T-helper 22 cell (primary cell): ENCODE measurements around the gene PSMG3.

Experiments used
- DNase-seq: peaks from one replicate; pipeline ENCODE4 v3.0.0-alpha.2; 2020; ENCODE audit warnings: low read depth

PSMG3 gene

DNA sequence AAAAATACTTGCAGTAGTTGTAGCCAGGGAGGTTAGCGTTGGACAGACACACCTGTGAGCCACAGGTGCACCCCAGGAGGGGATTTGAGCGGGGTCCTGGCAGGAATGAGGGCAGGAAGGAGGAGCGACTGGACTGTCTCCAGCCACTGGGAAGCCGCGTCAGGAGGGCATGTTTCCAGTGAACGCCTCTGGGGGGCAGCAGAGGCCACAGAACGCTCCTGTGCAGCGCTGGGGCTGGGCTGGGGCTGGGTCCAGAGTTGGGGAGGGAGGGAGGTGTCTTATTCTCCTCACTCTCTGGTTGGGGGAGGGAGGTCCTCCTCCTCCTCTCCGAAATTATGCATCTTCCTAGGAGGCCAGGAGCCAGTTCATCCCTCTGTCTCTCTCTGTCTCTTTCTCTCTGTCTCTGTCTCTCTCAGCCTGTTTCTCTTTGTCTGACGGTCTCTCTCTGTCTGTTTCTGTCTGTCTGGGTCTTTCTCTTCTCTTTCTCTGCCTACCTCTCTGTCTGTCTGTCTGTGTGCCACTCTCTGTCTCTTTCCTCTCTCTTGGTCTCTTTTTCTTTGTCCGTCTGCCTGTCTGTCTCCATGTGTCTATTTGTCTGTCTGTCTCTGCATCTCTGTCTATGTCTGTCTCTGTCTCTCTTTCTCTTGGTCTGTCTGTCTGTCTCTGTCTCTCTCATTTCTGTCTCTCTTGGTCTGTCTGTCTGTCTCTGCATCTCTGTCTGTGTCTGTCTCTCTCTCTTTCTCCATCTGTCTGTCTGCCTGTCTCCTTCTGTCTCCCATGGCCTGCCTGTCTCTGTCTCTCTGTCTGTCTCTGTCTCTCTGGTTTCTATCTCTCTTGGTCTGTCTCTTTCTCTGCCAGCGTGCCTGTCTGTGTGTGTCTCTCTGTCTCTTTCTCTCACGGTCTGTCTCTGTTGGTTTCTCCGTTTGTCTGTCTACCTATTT, 9.9 kb upstream of the PSMG3 start:
- DNase-seq: peak; percentile 31

DNA sequence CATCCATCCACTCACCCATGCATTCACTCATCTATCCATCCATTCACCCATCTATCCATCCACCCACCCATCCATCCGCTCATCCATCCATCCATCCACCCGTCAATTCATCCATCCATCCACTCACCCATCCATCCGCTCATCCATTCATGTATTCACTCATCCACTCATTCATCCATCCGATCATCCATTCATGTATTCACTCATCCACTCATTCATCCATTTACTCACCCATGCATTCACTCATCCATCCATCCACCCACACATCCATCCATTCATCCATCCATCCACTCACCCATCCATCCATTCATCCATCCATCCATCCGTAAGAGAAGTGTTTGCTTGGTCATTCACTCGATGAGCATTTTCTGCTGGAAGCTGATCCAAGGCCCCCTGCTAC, 8.7 kb upstream of the PSMG3 start:
- DNase-seq: no peak

DNA sequence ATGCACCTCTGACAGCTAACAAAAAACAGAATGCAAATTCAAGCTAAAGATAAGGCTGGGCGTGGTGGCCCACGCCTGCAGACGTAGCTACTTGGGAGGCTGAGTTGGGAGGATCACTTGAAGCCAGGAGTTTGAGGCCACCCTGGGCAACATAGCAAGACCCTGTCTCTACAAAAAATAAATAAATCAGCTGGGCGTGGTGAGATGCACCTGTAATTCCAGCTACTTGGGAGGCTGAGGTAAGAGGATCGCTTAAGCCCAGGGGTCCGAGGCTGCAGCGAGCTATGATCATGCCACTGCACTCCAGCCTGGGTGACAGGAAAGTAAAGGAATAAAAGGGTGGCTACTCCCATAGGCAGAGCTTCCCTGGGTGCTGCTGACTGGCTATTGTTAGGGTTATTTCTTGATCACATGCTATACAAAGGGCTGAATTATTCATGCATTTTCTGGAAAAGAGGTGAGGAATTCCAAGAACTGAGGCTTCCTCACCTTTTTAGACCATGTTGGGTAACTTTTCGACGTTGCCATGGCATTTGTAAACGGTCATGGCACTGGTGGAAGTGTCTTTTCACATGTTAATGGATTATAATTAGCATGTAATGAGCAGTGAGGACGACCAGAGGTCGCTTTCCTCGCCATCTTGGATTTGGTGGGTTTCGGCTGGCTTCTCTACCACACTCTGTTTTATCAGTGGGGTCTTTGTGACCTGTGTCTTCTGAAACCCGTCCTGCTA, 6.9 kb upstream of the PSMG3 start:
- DNase-seq: no peak

DNA sequence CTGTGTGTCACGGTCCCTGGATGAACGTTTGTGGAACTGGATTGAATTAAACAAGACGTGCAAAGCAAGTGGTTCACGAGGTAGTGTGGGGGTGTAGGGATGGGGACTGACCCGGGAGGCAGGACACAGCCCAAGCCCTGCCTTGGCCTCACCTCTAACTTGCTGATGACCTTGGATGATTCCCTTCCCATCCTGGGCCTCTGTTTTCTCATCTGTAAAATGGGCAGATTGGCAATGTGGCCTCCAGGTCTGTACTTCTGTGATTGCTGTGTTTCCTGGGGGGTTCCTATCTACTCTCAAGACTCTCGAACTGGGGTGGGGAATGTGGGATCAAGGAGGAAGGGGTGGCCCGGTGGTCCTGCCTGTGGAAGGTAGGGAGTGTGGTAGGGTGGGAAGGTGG, 6.0 kb upstream of the PSMG3 start:
- no peak for DNase-seq

DNA sequence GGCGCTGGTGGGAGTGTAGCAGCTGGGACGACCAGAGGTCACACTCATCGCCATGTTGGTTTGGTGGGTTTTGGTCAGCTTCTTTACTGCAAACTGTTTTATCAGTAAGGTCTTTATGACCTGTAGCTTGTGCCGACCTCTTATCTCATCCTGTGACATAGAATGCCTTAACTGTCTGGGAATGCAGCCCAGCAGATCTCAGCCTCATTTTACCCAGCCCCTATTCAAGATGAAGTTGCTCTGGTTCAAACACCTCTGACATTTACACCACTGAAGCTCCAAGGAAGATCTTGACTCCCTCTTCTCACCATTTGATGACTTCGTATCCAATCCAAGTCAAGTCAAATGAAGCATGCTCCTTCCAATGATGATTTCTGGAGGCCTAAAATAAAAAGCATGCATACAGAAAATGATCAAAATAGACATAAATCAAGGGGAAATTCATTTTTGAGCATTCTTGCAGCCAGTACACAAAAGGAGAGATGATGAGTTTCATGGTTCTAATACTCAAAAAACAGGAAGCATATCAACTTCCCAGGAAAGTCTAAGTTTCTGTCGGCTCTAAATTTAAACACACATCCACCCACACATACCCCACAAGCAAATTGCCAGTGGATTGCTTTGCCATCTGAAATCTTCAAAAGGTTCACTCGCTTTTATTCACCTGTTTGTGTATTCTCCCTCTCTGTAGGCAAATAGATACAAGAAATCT, 2.4 kb upstream of the PSMG3 start:
- no peak for DNase-seq

DNA sequence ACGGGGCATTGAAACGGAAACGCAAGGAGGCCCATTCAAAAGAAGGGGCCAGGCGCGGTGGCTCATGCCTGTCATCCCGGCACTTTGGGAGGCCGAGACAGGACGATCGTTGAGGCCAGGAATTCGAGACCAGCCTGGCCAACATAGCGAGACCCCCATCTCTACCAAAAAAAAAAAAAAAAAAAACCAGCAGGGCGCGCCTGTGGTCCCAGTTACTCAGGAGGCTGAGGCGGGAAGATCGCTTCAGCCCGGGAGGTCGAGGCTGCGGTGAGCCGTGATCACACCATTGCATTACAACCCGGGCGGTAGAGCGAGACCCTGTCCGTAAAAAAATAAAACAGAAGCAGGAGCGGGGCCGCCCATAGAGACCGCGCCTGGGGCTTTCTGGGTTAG, 396 bp downstream of the PSMG3 start:
- no peak for DNase-seq

DNA sequence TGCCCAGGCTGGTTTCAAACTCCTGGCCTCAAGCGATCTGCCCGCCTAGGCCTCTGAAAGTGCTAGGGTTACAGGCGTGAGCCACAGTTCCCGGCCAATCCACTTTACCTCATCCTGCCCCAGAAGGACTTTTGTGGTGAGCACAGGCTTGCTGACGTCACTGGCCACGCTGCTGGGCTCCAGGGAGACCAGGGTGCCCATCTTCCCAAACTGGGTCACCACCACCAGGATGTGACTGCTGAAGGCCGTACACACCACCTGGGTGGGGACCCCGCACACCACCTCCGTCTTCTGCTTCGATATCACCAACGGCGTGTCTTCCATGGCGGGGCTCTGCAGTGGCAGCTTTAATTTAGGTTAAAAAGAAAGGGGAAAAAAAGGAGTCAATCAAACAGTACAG, 816 bp downstream of the PSMG3 start:
- DNase-seq: peak; percentile 31

DNA sequence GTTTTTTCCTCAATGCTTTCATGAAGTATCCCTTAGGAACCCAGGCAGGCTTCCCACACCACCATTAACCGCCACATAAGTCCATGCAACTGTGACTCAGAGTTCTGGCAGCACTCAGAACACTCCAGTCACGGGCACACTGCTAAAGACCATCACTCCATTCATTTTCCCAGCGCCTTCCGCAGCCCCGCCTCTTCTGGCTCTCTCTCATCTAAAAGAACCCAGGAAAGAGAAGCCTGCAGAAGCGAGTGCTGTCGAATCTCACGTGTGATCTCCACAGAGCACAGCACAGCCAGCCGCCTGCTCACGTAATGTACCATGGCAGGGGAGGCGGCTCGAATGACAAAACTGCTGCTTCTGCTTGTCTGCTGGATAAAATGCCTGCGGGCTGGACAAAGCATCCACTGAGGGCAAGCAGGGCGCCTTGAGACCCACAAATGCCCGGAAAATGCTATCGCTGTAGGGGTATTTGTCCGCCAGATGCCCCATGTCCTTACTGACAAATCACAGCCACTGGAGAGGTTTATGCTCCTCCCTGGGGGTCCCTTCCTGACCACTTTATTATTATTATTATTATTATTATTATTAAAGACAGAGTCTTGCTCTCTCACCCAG, 1.8 kb downstream of the PSMG3 start:
- DNase-seq: no peak

DNA sequence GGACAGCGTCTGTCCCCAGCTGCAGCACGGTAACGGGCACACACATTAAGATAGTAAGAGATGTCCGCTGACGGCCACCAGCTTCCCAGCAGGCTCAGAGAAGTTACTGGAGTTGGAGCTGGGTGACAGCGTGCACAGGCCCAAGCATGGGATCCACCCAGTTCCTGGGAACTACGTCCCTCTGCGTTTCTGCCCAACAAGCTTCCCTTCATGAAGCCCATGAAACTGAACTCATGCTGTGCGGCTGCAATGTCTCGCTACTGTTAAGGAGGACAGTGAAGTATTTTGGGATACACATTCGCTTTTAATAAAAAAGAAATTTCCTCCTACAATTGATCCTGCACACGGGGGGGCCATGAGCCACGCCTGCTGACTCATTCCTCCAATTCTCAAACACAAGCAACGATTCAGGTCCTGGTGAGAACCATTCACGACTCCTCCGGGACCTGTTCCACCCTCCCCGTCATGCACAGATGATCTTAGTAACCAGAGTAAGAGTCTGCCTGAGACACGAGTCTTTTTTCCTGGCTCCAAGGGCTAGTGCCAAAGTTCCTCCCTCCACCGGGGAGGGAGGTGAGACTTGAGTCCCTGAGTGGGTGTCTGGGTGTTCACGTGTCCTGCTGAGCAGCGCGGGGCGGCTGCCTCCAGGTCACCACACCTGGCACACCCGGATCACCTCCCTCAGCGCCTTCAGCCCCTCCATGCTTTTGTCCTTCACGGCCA, 2.6 kb downstream of the PSMG3 start:
- no peak for DNase-seq

DNA sequence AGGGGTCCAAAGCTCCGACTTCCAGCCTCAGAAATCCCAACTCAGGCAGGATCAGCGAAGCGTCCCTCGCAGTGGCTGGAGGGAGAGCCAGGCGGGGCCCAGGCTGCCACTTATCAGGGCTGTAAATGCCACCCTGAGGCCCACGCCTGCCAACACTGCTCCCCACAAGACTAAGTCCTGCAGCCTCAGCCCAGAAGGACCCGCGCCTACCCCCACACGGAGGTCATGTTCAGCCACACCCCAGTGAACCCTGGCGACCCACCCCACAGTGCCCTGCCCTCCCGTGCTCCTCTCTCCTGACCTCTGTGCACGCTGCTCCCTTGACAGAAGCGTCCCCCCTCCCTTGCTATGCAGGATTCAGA, 3.2 kb downstream of the PSMG3 start:
- DNase-seq: no peak

DNA sequence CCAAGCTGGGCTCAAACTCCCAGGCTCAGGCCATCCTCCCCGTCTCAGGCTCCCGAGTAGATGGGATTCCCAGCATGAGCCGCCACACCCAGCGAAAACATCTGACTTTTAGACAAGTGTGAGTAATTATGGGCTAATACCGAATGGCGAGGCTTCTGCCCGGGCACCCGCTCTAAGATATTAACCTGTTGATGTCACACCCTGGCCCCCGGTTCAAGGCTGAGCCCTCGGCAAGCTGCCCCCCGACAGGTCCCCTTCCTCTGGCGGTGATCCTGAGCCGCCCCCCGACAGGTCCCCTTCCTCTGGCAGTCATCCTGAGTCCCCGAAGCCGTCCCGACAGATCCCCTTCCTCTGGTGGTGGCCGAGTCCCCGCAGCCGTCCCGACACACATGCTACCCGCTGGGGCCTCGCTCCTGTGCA, 5.2 kb downstream of the PSMG3 start:
- no peak for DNase-seq

DNA sequence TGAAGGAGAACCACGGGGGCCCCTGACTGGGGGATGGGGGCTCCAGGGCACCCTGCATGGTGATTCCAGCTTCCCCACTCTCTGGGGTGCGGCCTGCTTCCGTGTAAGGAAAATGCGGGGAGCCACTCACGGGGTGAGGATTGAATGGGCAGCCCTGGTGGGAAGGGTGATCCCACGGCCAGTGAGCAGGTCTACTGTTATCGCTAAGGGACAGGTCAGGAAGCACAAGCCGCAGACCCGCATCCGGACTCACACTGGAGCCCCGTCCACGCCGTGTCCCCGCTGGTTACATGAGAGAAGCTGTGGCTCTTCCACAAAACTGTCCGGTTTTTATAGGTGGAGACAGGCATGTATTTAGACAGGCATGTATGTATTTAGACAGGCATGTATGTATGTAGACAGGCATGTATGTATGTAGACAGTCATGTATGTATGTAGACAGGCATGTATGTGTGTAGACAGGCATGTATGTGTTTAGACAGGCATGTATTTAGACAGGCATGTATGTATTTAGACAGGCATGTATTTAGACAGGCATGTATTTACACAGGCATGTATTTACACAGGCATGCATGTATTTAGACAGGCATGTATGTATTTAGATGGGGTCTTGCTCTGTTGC, 5.7 kb downstream of the PSMG3 start:
- DNase-seq: no peak

DNA sequence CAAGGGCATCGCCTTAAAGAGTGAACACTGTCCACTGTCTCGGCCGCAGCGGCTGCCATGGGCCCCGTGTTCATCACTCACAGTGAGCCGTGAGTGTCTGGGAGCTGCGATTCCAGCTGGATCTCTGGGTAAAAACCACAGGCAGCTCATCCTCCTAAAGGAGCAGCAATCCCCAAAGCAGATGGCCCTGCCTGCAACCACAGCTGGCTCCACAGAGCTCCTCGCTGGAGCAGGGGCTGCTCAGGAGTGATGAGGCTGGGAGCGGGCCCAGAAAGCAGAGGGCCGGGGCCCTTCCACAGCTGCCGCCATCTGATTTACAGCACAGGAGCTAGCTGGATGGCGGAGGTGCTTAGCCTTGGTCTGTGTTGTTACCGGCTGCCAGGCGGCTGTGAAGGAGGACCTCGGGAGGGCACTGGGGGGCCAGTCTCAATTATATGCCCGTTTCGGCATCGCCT, 7.2 kb downstream of the PSMG3 start:
- no peak for DNase-seq

DNA sequence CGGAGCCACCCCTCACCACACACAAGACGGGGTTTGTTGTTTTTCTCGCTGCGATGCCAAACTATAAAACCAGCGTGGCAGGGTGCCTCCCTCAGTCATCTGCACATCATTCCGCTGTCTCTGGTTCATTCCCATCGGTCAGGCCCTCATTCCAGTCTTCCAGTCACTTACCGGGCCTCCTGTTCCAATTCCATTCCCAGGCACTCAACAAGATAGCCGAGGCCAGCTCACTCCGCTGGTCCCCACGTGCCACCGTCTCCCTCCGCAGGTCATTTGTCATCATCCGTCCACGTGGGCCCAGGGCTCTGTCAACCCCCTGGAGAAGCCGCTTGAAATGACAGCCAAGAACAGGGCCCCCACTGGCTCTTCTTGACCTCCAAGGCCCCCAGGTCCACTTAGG, 7.7 kb downstream of the PSMG3 start:
- DNase-seq: no peak

DNA sequence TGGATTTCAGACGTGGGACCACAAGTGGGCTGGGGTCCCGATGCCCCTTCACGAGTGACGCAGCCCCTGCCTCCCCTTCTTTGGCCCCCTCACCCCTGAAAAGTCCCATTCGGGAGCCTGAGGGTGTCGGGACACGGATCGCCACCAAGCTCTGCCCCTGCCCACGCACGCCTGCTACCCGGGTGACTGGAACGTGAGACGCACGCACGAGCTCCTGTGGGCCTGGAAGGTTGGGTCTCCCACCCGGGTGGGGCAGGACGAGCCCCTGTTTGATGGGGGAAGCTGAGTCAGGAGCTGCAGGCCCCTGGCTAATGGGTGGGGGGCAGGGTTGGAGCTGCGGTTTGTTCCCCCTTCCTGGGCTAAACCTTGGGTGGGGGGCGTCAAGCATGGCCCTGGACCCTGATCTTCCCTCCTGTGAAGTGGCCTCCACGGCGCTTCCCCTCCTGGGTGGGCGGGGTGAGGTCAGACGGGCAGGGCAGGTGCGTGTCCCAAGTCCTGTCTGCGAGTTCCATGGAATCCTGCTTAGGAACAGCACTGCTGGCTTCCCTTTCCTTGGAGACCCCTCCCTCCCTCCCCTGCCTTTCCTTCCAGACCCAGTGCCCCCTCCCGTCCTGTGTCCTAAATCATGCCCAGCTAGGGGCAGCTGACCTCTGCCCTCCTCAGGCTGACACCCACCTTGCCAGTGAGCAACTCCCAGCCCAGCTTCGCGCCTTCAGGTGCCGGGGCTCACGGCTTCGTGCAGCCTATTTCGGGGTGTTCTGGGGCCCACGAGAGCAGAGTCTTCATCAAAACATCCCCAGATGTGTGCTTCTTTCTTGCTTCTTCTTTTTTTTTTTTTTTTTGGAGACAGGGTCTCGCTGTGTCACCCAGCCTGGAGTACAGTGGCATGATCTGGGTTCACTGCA, 8.5 kb downstream of the PSMG3 start:
- DNase-seq: no peak

DNA sequence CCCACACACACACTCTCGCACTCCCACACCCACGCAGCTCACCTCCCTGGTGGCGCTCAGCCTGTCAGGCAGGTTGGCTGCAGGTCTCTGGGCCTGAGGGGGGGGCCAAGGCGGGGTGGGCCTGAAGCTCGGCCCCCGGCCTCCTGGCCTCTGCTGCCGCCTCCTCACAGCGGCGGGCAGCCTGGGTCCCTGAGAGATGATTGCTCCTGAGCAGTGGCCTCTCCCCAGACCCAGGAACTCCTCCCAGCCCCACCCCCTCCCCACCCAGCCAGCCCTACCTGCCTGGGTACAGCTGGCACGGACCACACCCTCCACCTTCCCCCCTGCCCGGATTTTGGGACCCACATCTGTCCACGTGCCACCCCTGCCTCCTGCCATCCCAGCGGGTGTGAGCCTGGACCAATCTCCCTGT, 9.2 kb downstream of the PSMG3 start:
- DNase-seq: no peak

DNA sequence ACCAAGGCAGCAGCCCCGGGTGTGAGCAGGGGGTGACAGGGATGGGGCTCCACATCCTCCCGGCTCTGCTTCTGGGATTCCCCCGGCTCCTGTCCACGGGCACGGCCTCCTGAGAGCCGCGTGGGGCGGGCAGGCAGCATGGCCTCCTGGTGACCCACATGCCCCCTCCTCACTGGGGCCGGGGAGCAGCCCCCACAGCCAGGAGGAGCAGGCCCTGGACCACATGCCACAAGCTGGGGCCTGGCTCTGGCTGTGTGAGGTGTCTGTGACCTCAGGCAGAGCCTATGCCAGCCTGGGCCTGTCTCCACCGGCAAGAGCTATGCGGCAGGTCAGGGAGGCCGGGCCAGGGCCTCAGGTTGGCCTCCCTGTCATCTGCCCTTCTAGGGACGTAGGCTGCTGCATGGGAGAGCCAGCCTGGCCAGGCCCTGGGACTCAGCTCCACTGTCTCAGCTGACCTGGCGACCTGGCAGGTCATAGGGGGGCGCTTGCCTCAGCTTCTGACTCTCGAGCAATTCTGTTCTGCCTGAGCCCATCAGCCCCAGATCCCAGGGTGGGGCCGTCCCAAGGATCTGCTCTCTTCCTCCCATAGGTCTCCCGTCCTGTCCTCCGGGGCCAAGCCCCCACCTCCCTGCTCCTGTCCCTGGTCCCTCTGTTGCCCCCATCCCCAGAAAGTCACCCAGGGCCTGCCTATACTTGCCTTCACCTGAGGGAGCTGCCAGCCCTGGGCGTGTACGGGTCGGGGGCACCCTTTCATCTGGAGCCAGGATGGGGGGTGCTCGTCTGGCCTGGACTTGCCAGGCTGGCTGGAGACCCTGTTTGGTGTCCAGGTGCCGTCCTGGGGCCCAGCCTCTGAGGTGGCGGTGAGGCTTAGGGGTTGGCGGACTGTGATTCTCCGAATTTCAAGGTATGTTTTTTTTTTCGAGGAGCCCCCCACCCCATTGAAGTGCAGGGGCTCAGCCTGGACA, 9.9 kb downstream of the PSMG3 start:
- no peak for DNase-seq

DNA sequence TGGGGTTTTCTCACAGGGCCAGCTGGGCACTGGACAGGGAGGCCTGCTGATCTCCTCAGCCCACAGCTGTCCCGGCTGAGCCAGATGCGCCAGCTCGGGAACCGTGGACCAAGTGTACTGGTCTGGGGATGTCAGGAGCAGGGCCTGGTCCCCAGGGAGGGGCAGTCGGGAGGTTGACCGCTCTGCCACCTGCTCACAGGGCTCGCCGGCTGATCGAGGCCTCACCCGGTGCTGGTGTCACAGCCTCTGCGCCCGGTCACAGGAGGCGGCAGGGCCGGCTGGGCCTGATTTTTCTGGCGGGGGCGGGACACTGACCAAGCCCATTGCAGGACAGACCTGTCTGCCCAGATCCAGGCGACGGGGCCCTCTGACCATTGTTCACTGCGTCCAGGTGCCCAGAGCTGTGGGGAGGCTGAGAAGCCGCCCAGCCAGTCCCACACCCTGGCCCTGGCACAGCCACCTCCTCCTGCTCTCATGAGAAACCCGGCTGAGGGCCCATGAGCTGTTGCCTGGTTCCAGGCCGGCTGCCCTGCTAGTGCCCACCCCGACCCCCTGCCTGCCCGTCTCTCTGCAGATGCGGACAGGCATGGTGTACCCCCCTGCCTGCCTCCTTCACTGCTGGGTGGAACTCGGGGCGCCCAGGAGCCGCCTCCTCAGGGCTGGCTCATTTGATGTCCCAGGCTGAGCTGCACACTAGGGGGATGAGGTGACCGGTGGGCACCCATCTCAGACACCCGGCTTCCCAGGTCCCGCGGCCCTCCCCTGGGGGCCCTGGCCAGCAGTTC, 10.8 kb downstream of the PSMG3 start:
- DNase-seq: no peak
